Measurements from ENCODE around the gene RHOD.

- no peak for TF ChIP-seq POLR2AphosphoS5 (IDR thresholded peaks at IDR 0.05; ENCODE audit: borderline replicate concordance, low read depth, low read length)
- TF ChIP-seq EZH2 (IDR thresholded peaks at IDR 0.05) = no peak
- no peak for TF ChIP-seq FOXP2 (optimal IDR thresholded peaks at IDR 0.05; ENCODE audit: control extremely low read depth, extremely low read length, insufficient read depth)
Observed at GRCh38 chr11:67023957-67024353, 32.7 kb upstream of the RHOD start.
